ENCODE measurements around the gene F13A1. TPM values are rescaled to one million over a fixed set of nuclear protein-coding genes. Genes with fewer than 3 reads are reported as not detected.

The F13A1 gene
- total RNA-seq, 1 experiment from 2014 or later: not detected

DNA sequence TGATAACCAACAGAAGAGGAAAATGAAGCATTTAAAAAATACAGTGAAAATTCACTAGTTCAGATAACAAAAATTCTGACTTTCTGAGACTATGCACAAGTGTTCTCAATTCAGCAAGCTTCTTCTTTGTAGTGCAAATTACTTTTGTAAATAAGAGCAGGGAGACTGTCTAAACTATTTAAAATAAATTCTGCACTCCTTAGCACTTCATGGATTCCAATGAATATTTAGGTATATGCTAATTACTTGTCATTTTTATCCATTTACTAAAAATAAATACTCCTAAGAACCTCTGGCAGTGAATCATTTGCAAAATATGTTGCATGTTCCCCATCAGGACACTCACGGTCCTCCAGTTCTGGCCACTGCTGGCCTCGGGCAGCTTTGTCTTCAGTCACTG, 139.8 kb downstream of the F13A1 start:
- no peaks in the 10 kb centered on the region for H3K36me3 Mint-ChIP-seq (ENCODE audit: insufficient read depth, unreplicated experiment)
- no peaks in the 10 kb centered on the region for H3K27me3 Mint-ChIP-seq (ENCODE audit: unreplicated experiment)
- DNase-seq: no peak
- CTCF ChIA-PET: no interaction called here
- no TSS peak for BruUV-seq (replicated peaks)
- H3K9me3 Mint-ChIP-seq (ENCODE audit: low read depth, unreplicated experiment): peaks cover 2% of the 10 kb centered on the region
- intact Hi-C loops (cut with micrococcal nuclease; ENCODE audit: unreplicated experiment): no loop called here
- TF ChIP-seq, protein P1, sequence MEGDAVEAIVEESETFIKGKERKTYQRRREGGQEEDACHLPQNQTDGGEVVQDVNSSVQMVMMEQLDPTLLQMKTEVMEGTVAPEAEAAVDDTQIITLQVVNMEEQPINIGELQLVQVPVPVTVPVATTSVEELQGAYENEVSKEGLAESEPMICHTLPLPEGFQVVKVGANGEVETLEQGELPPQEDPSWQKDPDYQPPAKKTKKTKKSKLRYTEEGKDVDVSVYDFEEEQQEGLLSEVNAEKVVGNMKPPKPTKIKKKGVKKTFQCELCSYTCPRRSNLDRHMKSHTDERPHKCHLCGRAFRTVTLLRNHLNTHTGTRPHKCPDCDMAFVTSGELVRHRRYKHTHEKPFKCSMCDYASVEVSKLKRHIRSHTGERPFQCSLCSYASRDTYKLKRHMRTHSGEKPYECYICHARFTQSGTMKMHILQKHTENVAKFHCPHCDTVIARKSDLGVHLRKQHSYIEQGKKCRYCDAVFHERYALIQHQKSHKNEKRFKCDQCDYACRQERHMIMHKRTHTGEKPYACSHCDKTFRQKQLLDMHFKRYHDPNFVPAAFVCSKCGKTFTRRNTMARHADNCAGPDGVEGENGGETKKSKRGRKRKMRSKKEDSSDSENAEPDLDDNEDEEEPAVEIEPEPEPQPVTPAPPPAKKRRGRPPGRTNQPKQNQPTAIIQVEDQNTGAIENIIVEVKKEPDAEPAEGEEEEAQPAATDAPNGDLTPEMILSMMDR (IDR thresholded peaks at IDR 0.05; ENCODE audit: unreplicated experiment): no peak
- no peak overlapping the region for H3K27ac Mint-ChIP-seq (ENCODE audit: unreplicated experiment)
- H3K4me3 Mint-ChIP-seq (ENCODE audit: low read depth, unreplicated experiment): no peak overlapping the region
- H3K4me1 Mint-ChIP-seq (ENCODE audit: low read depth, unreplicated experiment): no peaks in the 10 kb centered on the region

DNA sequence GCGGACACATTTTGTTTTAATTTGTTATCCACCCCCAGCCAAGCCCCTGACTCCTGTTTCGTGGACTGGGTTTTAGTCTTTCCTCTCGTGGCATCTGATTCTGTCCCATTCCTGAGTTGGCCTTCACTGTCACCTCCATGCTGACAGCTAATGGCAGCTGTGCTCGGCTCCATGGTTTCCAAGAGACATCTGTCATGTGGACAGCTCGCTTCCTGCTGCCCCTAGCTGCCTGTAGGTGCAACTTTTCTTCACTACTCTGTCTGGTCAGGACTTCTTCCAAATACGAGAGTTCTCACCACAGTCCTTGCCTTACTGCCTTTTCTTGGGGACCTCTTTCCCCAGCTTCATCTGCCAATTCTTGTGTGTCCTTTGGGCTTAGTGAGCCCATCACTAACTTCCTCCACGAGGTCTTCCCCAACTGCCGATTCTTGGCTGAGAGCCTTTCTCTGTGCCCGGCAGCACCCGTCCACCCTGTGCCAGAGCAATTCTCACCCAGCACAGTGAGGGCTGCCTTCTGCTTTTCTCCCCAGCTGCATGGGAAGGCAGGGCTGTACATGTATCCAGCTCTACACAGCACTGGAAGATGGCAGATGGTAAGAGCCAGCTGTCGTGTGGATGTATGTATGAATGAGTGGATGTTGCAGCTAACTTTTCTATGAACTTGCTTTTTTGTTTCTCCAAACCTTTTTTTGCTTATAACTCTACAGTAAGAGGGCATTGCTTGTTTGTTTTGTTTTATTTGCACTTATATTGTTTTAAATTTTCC, 140.4 kb downstream of the F13A1 start:
- H3K4me3 Mint-ChIP-seq (ENCODE audit: low read depth, unreplicated experiment): no peak overlapping the region
- no peaks in the 10 kb centered on the region for H3K36me3 Mint-ChIP-seq (ENCODE audit: insufficient read depth, unreplicated experiment)
- peaks cover 2% of the 10 kb centered on the region for H3K9me3 Mint-ChIP-seq (ENCODE audit: low read depth, unreplicated experiment)
- TF ChIP-seq, protein P1 (IDR thresholded peaks at IDR 0.05; ENCODE audit: unreplicated experiment): no peak
- intact Hi-C loops (cut with micrococcal nuclease; ENCODE audit: unreplicated experiment): no loop called here
- no peaks in the 10 kb centered on the region for H3K27me3 Mint-ChIP-seq (ENCODE audit: unreplicated experiment)
- DNase-seq: no peak
- no peaks in the 10 kb centered on the region for H3K4me1 Mint-ChIP-seq (ENCODE audit: low read depth, unreplicated experiment)
- BruUV-seq (replicated peaks): no TSS peak
- no peak overlapping the region for H3K27ac Mint-ChIP-seq (ENCODE audit: unreplicated experiment)
- CTCF ChIA-PET: no interaction called here

DNA sequence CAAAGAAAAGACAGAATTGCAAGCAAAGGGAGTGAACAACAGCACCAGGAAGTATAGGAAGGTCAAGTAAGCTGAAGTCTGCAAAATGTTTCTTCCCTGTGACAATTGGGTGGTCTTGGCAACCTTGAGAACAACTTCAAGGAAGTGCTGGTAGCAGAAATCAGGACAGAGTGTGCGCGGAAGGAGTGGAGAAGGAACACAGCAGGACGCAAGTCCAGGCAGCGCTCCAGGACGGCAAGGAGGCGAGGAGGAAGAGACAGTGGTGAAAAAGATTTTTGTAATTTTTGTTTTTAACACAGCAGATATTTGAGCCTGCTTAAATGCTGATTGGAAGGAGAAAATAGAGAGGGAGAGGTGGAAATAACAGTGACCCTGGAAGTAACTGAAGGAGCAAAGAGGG, 141.7 kb downstream of the F13A1 start:
- DNase-seq: no peak
- intact Hi-C loops (cut with micrococcal nuclease; ENCODE audit: unreplicated experiment): no loop called here
- H3K4me1 Mint-ChIP-seq (ENCODE audit: low read depth, unreplicated experiment): no peaks in the 10 kb centered on the region
- H3K4me3 Mint-ChIP-seq (ENCODE audit: low read depth, unreplicated experiment): no peak overlapping the region
- H3K27me3 Mint-ChIP-seq (ENCODE audit: unreplicated experiment): no peaks in the 10 kb centered on the region
- no peak overlapping the region for H3K27ac Mint-ChIP-seq (ENCODE audit: unreplicated experiment)
- CTCF ChIA-PET: no interaction called here
- BruUV-seq (replicated peaks): no TSS peak
- H3K36me3 Mint-ChIP-seq (ENCODE audit: insufficient read depth, unreplicated experiment): no peaks in the 10 kb centered on the region
- TF ChIP-seq, protein P1 (IDR thresholded peaks at IDR 0.05; ENCODE audit: unreplicated experiment): no peak
- H3K9me3 Mint-ChIP-seq (ENCODE audit: low read depth, unreplicated experiment): peaks cover under 1% of the 10 kb centered on the region

DNA sequence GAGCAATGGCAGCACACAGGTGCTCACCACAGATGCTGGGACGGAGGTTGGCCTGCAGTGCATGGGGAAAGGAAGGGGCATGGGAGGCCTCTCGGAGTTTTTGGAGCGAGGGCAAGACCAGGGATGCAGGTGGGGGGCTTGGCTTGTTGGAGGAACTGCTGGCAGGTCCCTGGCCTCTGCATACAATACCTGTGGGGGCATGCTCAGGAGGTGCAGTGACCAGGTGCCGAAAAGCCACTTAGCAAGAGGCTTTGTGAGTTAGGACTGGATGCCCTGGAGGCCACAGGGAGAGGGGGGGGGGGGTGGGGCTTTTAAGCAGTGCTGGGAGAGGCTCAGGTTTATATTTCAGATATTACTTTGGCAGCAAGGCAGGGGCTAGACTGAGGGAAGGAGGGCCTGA, 142.7 kb downstream of the F13A1 start:
- Mint-ChIP-seq H3K9me3 (ENCODE audit: low read depth, unreplicated experiment) (no peaks in the 10 kb centered on the region), H3K4me1 (ENCODE audit: low read depth, unreplicated experiment) (no peaks in the 10 kb centered on the region), H3K27ac (ENCODE audit: unreplicated experiment) (no peak overlapping the region), H3K27me3 (ENCODE audit: unreplicated experiment) (no peaks in the 10 kb centered on the region), H3K36me3 (ENCODE audit: insufficient read depth, unreplicated experiment) (no peaks in the 10 kb centered on the region), H3K4me3 (ENCODE audit: low read depth, unreplicated experiment) (no peak overlapping the region)
- TF ChIP-seq, protein P1 (IDR thresholded peaks at IDR 0.05; ENCODE audit: unreplicated experiment): no peak
- CTCF ChIA-PET: interaction anchor here (0.7 kb wide), 1 partner anchor 1496 kb away, joined by 3 read pairs; no protein-coding TSS in a partner anchor
- DNase-seq: no peak
- no TSS peak for BruUV-seq (replicated peaks)
- intact Hi-C loops (cut with micrococcal nuclease; ENCODE audit: unreplicated experiment): no loop called here

Measured in Calu3 (cell line).